ENCODE data around the gene CCDC38. TPM values are rescaled to one million over a fixed set of nuclear protein-coding genes. Genes with fewer than 3 reads are reported as not detected.

Gene CCDC38
- total RNA-seq, 2 experiments from 2014 or later, result 0.49 TPM; not detected in 1

DNA sequence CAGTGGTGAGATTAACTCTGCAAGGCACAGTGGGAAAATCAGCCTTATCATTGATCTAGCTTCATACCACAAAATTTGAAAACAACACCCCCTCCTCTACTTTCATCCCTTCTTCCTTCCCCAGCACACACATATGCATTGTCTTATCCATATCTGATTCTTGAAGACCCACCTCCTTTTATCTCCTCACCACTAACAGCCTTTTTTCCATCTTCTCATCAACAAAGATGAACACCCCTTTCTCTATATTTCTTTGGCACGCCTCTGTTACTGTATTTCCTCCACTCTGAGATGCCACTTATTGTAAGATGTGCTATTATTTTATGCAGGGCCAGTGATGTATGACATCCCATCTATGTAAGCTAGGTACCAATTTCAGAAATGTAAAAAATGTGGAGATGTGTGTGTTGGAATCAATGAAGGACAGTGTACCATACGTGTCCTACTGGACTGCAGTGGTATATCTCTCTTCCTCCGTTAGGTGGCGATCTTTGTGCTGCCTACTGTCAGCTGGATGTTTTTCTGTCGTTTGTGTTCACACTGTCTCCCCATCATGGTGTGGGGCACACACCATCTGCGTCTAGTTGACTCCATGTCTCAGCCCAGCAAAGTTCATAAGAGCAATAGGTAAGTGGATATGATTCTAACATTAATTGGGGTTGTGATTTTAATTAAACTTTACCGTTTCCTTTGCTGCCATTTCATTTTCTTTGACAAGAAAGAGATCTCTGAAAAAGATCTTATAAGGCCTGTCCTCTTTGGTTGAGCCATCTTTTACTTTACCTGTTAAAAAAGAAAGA, 24.0 kb downstream of the CCDC38 start:
- Mint-ChIP-seq H3K36me3 (ENCODE audit: low read depth) (no peaks in the 10 kb centered on the region), H3K27ac (no peak overlapping the region), H3K27me3 (ENCODE audit: low read depth) (peaks cover 2% of the 10 kb centered on the region), H3K4me3 (no peak overlapping the region), H3K4me1 (ENCODE audit: low read depth) (no peaks in the 10 kb centered on the region), H3K9me3 (peaks cover 2% of the 10 kb centered on the region)
- peak; percentile 65 for DNase-seq
- CTCF ChIA-PET, result interaction anchor here (0.5 to 6.1 kb wide), 20 partner anchors 14 to 453 kb away, joined by 3 to 117 read pairs (median 4); no protein-coding TSS in a partner anchor
- intact Hi-C loops (cut with micrococcal nuclease), result loop anchor here (1.0 to 2.0 kb wide), 8 partner anchors 24 to 598 kb away; partner anchors contain the start of genes AMDHD1, CCDC38, CDK17 and LTA4H

DNA sequence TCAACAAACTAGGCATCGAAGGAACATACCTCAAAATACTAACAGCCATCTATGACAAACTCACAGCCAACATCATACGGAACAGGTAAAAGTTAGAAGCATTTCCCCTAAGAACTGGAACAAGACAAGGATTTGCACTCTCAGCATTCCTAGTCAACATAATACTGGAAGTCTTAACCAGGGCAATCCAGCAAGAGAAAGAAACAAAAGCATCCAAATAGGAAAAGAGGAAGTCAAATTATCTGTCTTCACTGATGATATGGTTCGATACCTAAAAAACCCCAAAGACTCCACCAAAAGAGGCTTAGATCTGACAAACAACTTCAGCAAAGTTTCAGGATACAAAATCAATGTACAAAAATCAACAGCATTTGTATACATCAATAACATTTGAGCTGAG, 32.5 kb downstream of the CCDC38 start:
- Mint-ChIP-seq H3K36me3 (ENCODE audit: low read depth) (no peaks in the 10 kb centered on the region), H3K9me3 (no peaks in the 10 kb centered on the region), H3K4me3 (no peak overlapping the region), H3K27ac (no peak overlapping the region), H3K27me3 (ENCODE audit: low read depth) (peaks cover 9% of the 10 kb centered on the region), H3K4me1 (ENCODE audit: low read depth) (no peaks in the 10 kb centered on the region)
- intact Hi-C loops (cut with micrococcal nuclease), result no loop called here
- DNase-seq, result no peak
- CTCF ChIA-PET, result interaction anchor here (0.6 kb wide), 1 partner anchor 148 kb away, joined by 3 read pairs; no protein-coding TSS in a partner anchor

- DNase-seq, result no peak
- no peaks in the 10 kb centered on the region for H3K36me3 Mint-ChIP-seq (ENCODE audit: low read depth)
- H3K4me3 Mint-ChIP-seq, result no peak overlapping the region
- H3K4me1 Mint-ChIP-seq (ENCODE audit: low read depth), result no peaks in the 10 kb centered on the region
- H3K9me3 Mint-ChIP-seq, result no peaks in the 10 kb centered on the region
- peaks cover 16% of the 10 kb centered on the region for H3K27me3 Mint-ChIP-seq (ENCODE audit: low read depth)
- no peak overlapping the region for H3K27ac Mint-ChIP-seq
- CTCF ChIA-PET, result no interaction called here
- intact Hi-C loops (cut with micrococcal nuclease), result no loop called here
Measured at GRCh38 chr12:95908573-95908972, 33.8 kb downstream of the CCDC38 start.

- CTCF ChIA-PET, result interaction anchor here (1.0 kb wide), 1 partner anchor 225 kb away, joined by 3 read pairs; no protein-coding TSS in a partner anchor
- intact Hi-C loops (cut with micrococcal nuclease), result no loop called here
- Mint-ChIP-seq H3K4me3 (no peak overlapping the region), H3K4me1 (ENCODE audit: low read depth) (no peaks in the 10 kb centered on the region), H3K9me3 (peaks cover under 1% of the 10 kb centered on the region), H3K27ac (no peak overlapping the region), H3K36me3 (ENCODE audit: low read depth) (no peaks in the 10 kb centered on the region), H3K27me3 (ENCODE audit: low read depth) (peaks cover 3% of the 10 kb centered on the region)
- DNase-seq, result no peak
Measured at GRCh38 chr12:95898081-95898480, 44.3 kb downstream of the CCDC38 start.

GRCh38 chr12:95896846-95897245, 45.6 kb downstream of the CCDC38 start:
- no peak overlapping the region for H3K27ac Mint-ChIP-seq
- CTCF ChIA-PET, result interaction anchor here (0.9 kb wide), 1 partner anchor 102 kb away, joined by 4 read pairs; no protein-coding TSS in a partner anchor

DNA sequence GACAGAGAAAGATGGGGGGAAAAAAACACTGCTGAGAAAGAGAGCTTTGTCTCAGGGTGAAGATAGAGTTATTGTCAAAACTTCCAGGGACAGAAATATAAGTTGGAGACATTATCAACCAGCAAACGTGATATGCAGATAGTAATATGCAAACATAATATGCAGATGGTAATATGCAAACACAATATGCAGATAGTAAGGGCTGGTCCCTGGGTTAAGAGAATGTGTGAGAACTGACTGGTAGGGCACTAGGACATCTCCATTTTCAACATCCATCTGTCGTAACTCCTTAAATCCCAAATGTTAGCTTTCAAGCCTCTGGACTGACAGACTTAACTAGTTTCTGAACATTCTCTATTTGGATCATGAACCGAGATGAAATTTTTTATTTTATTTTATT, 51.5 kb downstream of the CCDC38 start:
- DNase-seq, result no peak

More at GRCh38 chr12:95896846-95897245, 45.6 kb downstream of the CCDC38 start:
- Mint-ChIP-seq H3K4me3 (no peak overlapping the region), H3K36me3 (ENCODE audit: low read depth) (no peaks in the 10 kb centered on the region), H3K9me3 (no peaks in the 10 kb centered on the region), H3K4me1 (ENCODE audit: low read depth) (no peaks in the 10 kb centered on the region), H3K27me3 (ENCODE audit: low read depth) (peaks cover 3% of the 10 kb centered on the region)
- no peak for DNase-seq
- intact Hi-C loops (cut with micrococcal nuclease), result no loop called here

DNA sequence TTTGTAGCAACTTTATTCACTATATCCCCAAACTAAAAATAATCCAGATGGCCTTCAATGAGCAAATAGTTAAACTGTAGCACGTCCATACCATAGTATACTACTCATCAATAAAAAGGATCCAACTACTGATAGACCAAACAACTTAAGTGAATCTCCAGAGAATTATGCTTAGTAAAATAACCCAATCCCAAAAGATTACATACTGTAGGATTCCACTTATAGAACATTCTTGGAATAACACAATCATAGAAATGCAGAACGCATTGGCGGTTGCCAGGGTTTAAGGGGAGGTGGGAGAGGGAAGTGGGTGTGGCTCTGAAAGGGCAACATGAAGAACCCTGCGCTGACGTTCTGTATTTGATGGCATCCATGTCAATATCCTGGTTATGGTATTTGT, 55.1 kb downstream of the CCDC38 start:
- CTCF ChIA-PET, result no interaction called here
- DNase-seq, result no peak
- Mint-ChIP-seq H3K4me3 (no peak overlapping the region), H3K27me3 (ENCODE audit: low read depth) (no peaks in the 10 kb centered on the region), H3K27ac (no peak overlapping the region), H3K4me1 (ENCODE audit: low read depth) (no peaks in the 10 kb centered on the region), H3K36me3 (ENCODE audit: low read depth) (no peaks in the 10 kb centered on the region), H3K9me3 (peaks cover 3% of the 10 kb centered on the region)
- intact Hi-C loops (cut with micrococcal nuclease), result no loop called here

More for the DNA sequence above, 51.5 kb downstream of the CCDC38 start:
- H3K36me3 Mint-ChIP-seq (ENCODE audit: low read depth), result no peaks in the 10 kb centered on the region
- H3K4me3 Mint-ChIP-seq, result no peak overlapping the region
- H3K27ac Mint-ChIP-seq, result no peak overlapping the region
- CTCF ChIA-PET, result no interaction called here
- no peaks in the 10 kb centered on the region for H3K27me3 Mint-ChIP-seq (ENCODE audit: low read depth)
- no peaks in the 10 kb centered on the region for H3K4me1 Mint-ChIP-seq (ENCODE audit: low read depth)
- H3K9me3 Mint-ChIP-seq, result no peaks in the 10 kb centered on the region
- intact Hi-C loops (cut with micrococcal nuclease), result no loop called here

- Mint-ChIP-seq H3K4me3 (no peak overlapping the region), H3K36me3 (ENCODE audit: low read depth) (no peaks in the 10 kb centered on the region), H3K4me1 (ENCODE audit: low read depth) (no peaks in the 10 kb centered on the region), H3K9me3 (peaks cover 3% of the 10 kb centered on the region), H3K27me3 (ENCODE audit: low read depth) (no peaks in the 10 kb centered on the region), H3K27ac (no peak overlapping the region)
- DNase-seq, result no peak
- intact Hi-C loops (cut with micrococcal nuclease), result no loop called here
- CTCF ChIA-PET, result no interaction called here
Measured at GRCh38 chr12:95884998-95885397, 57.4 kb downstream of the CCDC38 start.

DNA sequence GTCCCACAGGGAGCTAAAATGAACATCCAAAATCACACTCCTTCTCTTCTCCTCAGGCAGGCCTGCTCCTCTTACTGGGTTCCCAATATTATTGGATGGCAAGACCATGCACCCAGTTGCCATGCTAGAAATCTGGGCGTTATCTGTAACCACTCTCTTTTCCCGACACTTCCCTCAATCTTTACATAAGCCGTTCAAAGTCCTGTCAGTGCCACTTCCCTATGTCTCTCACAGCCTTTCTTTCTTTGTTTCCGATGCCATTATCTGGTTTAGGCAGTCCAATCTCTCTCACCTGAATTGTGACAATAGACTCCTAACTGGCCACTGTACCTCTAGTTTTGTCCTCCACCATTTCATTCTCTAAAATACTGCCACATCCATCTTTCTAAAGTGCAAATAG, 59.5 kb downstream of the CCDC38 start:
- H3K4me1 Mint-ChIP-seq (ENCODE audit: low read depth), result no peaks in the 10 kb centered on the region

GRCh38 chr12:95882080-95882479, 60.3 kb downstream of the CCDC38 start:
- no peak overlapping the region for H3K27ac Mint-ChIP-seq
- H3K36me3 Mint-ChIP-seq (ENCODE audit: low read depth), result no peaks in the 10 kb centered on the region
- intact Hi-C loops (cut with micrococcal nuclease), result no loop called here
- DNase-seq, result no peak
- peaks cover 3% of the 10 kb centered on the region for H3K9me3 Mint-ChIP-seq
- no peaks in the 10 kb centered on the region for H3K27me3 Mint-ChIP-seq (ENCODE audit: low read depth)
- CTCF ChIA-PET, result interaction anchor here (0.9 kb wide), 1 partner anchor 12 kb away, joined by 3 read pairs; no protein-coding TSS in a partner anchor
- H3K4me1 Mint-ChIP-seq (ENCODE audit: low read depth), result no peaks in the 10 kb centered on the region
- no peak overlapping the region for H3K4me3 Mint-ChIP-seq

More for the DNA sequence above, 59.5 kb downstream of the CCDC38 start:
- Mint-ChIP-seq H3K27ac (no peak overlapping the region), H3K9me3 (peaks cover 3% of the 10 kb centered on the region), H3K4me3 (no peak overlapping the region), H3K36me3 (ENCODE audit: low read depth) (no peaks in the 10 kb centered on the region), H3K27me3 (ENCODE audit: low read depth) (no peaks in the 10 kb centered on the region)
- CTCF ChIA-PET, result interaction anchor here (0.9 kb wide), 1 partner anchor 12 kb away, joined by 3 read pairs; no protein-coding TSS in a partner anchor
- intact Hi-C loops (cut with micrococcal nuclease), result no loop called here
- no peak for DNase-seq

DNA sequence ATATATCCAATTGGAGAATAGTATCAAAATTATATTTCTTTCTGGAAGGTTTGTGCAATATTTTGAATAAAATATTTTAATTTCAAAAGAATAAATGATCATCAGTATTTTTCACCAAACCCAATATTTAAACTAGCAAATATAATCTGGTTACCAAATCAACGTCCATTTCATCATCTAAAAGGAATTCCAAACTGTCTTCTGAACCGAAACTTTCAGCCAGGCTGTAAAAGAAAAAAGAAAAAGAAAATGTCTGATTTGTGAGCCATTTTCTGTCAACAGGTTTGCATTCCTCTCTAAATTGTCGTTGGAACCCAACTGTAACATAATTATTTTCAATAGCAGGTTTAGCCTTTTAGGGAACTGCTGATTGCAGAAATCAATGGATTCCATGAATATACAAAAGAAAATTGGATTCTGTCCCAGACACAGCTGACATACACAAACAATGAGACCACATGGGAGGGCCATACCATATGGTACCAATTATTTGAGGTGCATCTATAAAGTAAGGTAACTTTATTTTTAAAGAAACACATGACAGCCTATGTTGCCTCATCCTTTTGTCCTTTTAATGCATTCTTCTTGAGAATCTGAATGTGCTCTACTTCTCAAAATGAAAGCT, 61.0 kb downstream of the CCDC38 start:
- Mint-ChIP-seq H3K27me3 (ENCODE audit: low read depth) (no peaks in the 10 kb centered on the region), H3K36me3 (ENCODE audit: low read depth) (no peaks in the 10 kb centered on the region)
- CTCF ChIA-PET, result no interaction called here

DNA sequence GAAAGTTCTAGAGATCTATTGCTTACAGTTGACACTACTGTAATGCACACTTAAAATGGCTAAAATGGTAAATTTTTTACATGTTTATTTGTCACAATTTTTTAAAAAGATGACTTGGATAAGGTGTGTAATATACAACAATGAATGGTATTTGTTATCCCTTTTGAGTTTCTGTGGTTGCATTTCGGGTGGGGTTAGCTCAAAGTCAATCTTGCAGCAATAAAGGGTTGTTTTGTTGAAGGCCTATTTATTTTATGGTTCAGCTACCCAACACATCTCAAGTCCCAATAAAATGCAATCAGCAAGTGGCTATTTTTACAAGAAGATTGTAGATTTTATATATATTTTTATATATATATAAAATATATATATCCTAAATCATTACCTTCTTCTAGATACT, 61.5 kb downstream of the CCDC38 start:
- H3K4me3 Mint-ChIP-seq, result no peak overlapping the region
- CTCF ChIA-PET, result no interaction called here
- no peak for DNase-seq
- no peaks in the 10 kb centered on the region for H3K27me3 Mint-ChIP-seq (ENCODE audit: low read depth)
- H3K9me3 Mint-ChIP-seq, result peaks cover 3% of the 10 kb centered on the region
- intact Hi-C loops (cut with micrococcal nuclease), result no loop called here
- no peaks in the 10 kb centered on the region for H3K4me1 Mint-ChIP-seq (ENCODE audit: low read depth)
- no peak overlapping the region for H3K27ac Mint-ChIP-seq
- no peaks in the 10 kb centered on the region for H3K36me3 Mint-ChIP-seq (ENCODE audit: low read depth)

More for the DNA sequence above, 61.0 kb downstream of the CCDC38 start:
- intact Hi-C loops (cut with micrococcal nuclease), result no loop called here
- DNase-seq, result no peak
- Mint-ChIP-seq H3K4me1 (ENCODE audit: low read depth) (no peaks in the 10 kb centered on the region), H3K9me3 (peaks cover 3% of the 10 kb centered on the region), H3K4me3 (no peak overlapping the region), H3K27ac (no peak overlapping the region)

Measured in activated naive CD4-positive, alpha-beta T cell treated with anti-CD3 and anti-CD28 coated beads for 36 hours (primary cell).